ENCODE data around the gene CLDN2. TPM values are rescaled to one million over a fixed set of nuclear protein-coding genes. Genes with fewer than 3 reads are reported as not detected.

The CLDN2 gene
- total RNA-seq, 4 donors from 2014 or later: 0.21 to 0.44 (median 0.30) TPM; not detected in 1

DNA sequence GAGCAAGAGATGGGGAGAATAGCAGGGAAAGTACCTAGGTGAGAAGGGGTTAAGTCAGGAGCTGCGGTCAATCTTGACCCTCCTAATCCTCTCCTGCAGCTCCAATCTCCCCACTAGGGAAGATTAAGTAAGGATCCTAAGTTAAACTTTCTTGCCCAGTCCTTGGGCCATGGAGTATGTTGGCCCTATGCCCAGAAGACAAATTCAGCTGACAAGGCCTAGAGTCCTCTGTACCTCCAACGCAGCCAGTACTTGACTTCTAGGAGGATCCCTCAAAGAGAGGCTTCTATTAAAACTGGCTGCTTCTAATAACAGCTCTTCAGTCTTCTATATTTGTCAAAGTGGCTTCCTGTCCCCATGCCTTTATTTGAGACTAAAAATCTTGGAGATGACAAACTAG lies 1.4 kb downstream of the CLDN2 start:
- DNase-seq (ENCODE audit: low spot score in 2 of 2): no peak
- 61 to 71% methylated on average over 2 of the region's 2 CpGs for WGBS, 2 donors
- TF ChIP-seq, protein P1, sequence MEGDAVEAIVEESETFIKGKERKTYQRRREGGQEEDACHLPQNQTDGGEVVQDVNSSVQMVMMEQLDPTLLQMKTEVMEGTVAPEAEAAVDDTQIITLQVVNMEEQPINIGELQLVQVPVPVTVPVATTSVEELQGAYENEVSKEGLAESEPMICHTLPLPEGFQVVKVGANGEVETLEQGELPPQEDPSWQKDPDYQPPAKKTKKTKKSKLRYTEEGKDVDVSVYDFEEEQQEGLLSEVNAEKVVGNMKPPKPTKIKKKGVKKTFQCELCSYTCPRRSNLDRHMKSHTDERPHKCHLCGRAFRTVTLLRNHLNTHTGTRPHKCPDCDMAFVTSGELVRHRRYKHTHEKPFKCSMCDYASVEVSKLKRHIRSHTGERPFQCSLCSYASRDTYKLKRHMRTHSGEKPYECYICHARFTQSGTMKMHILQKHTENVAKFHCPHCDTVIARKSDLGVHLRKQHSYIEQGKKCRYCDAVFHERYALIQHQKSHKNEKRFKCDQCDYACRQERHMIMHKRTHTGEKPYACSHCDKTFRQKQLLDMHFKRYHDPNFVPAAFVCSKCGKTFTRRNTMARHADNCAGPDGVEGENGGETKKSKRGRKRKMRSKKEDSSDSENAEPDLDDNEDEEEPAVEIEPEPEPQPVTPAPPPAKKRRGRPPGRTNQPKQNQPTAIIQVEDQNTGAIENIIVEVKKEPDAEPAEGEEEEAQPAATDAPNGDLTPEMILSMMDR (IDR thresholded peaks at IDR 0.05): no peak
- TF ChIP-seq EP300 (IDR thresholded peaks at IDR 0.05): no peak
- no peak for TF ChIP-seq POLR2A (IDR thresholded peaks at IDR 0.05)
- Histone ChIP-seq H3K36me3 (no peaks in the 10 kb centered on the region), H3K4me1 (no peaks in the 10 kb centered on the region), H3K27ac (no peak overlapping the region), H3K9me3 (no peaks in the 10 kb centered on the region), H3K27me3 (peaks cover 0 to 14% of the 10 kb centered on the region in 2 donors), H3K4me3 (no peak overlapping the region)

DNA sequence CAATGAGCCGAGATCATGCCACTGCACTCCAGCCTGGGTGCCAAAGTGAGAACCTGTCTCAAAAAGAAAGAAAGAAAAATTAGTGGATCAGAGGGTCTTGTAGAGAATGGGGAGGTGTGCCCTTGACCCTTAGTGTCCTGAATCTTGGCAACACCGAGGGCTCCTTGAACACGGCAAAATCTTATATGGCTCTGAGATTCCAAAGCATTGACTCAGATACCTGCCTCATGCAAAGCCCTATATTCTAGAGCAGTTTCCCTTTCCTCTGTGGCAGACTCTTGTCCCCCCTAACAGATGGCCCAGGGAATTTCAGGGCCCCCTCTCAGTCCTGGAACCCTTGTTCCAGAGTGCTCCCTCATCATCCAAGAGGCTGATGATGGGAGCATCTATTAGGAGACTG lies 6.8 kb downstream of the CLDN2 start:
- TF ChIP-seq POLR2A (IDR thresholded peaks at IDR 0.05): no peak
- TF ChIP-seq, protein P1 (IDR thresholded peaks at IDR 0.05): no peak
- no peak for TF ChIP-seq EP300 (IDR thresholded peaks at IDR 0.05)
- no peak overlapping the region for H3K4me3 ChIP-seq
- no peaks in the 10 kb centered on the region for H3K27me3 ChIP-seq
- no peaks in the 10 kb centered on the region for H3K36me3 ChIP-seq
- no peaks in the 10 kb centered on the region for H3K9me3 ChIP-seq
- WGBS, 2 donors: 90 to 94% methylated on average over 2 to 3 of the region's 3 CpGs
- no peak overlapping the region for H3K27ac ChIP-seq
- H3K4me1 ChIP-seq: no peaks in the 10 kb centered on the region
- no peak for DNase-seq (ENCODE audit: low spot score in 2 of 2)

DNA sequence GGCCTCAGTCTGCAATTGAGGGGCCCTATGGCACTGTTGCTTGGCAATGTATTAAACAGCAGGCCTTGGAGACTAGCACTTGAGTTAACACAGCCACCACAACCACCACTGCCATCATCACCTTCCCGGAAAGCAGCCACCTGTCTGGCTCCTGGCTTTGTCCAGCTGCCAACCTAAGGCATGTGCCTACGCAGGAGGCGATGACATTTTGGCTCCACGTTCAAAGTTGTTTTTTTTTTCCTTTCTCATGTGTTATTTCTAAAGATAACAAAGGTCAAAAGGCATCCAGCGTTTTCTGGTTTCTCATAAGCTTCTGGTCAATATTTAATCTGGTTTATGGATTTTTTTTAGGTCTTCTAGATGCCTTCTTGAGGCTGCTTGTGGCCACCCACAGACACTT lies 7.5 kb downstream of the CLDN2 start:
- no peak for TF ChIP-seq POLR2A (IDR thresholded peaks at IDR 0.05)
- TF ChIP-seq, protein P1 (IDR thresholded peaks at IDR 0.05): no peak
- TF ChIP-seq EP300 (IDR thresholded peaks at IDR 0.05): no peak
- 78 to 83% methylated on average over 5 of the region's 5 CpGs for WGBS, 2 donors
- DNase-seq (ENCODE audit: low spot score in 2 of 2): no peak
- Histone ChIP-seq H3K27ac (no peak overlapping the region), H3K4me1 (peaks cover 0 to 1% (median 0%) of the 10 kb centered on the region in 4 donors), H3K36me3 (no peaks in the 10 kb centered on the region), H3K27me3 (no peaks in the 10 kb centered on the region), H3K9me3 (no peaks in the 10 kb centered on the region), H3K4me3 (no peak overlapping the region)

DNA sequence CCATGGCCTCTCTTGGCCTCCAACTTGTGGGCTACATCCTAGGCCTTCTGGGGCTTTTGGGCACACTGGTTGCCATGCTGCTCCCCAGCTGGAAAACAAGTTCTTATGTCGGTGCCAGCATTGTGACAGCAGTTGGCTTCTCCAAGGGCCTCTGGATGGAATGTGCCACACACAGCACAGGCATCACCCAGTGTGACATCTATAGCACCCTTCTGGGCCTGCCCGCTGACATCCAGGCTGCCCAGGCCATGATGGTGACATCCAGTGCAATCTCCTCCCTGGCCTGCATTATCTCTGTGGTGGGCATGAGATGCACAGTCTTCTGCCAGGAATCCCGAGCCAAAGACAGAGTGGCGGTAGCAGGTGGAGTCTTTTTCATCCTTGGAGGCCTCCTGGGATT lies 8.0 kb downstream of the CLDN2 start:
- peaks cover 0 to 7% (median 2%) of the 10 kb centered on the region in 4 donors for H3K4me1 ChIP-seq
- no peak overlapping the region for H3K4me3 ChIP-seq
- H3K27me3 ChIP-seq: no peaks in the 10 kb centered on the region
- TF ChIP-seq, protein P1 (IDR thresholded peaks at IDR 0.05): no peak
- TF ChIP-seq POLR2A (IDR thresholded peaks at IDR 0.05): no peak
- no peak for TF ChIP-seq EP300 (IDR thresholded peaks at IDR 0.05)
- WGBS, 2 donors: 80 to 95% methylated on average over 4 of the region's 4 CpGs
- H3K9me3 ChIP-seq: no peaks in the 10 kb centered on the region
- no peak for DNase-seq (ENCODE audit: low spot score in 2 of 2)
- H3K27ac ChIP-seq: no peak overlapping the region
- H3K36me3 ChIP-seq: no peaks in the 10 kb centered on the region

DNA sequence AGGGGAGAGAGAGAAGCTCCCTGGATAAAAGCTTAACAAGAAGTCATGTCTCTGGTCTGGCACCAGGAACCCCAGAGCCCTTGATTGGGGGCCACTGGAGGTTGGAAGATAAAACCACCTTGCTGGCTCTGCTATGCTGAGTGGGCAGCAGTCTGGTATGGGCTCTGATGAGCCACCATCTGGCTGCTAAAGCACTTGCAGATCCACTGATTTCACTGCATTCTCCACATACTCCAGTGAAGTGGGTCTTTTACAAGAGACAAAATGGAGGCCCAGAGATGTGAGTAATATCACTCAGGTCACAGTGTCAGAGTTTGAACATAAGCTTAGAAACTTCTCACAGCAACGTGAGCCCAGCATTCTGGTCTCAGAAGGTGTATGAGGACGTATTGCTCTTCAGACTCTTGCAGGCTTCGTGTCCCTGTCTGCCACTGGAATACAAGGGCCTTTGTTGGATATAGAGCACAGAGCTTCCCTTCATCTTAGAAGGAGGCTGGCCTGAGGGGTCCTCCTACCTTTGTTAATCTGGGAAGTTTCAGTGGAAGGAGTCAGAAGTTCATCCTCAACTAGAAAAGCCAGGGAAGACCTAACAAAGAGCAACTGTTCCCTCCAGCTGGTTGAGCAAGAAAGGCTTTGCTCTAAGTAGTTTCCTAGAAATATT lies 11.8 kb downstream of the CLDN2 start:
- Histone ChIP-seq H3K9me3 (no peaks in the 10 kb centered on the region), H3K27ac (peak overlapping the region in 2 of 4 donors; percentile 11 to 49), H3K27me3 (no peaks in the 10 kb centered on the region), H3K36me3 (no peaks in the 10 kb centered on the region), H3K4me1 (peaks cover 0 to 9% (median 4%) of the 10 kb centered on the region in 4 donors), H3K4me3 (no peak overlapping the region)
- 35 to 40% methylated on average over 1 to 3 of the region's 3 CpGs for WGBS, 2 donors
- TF ChIP-seq POLR2A (IDR thresholded peaks at IDR 0.05): no peak
- TF ChIP-seq, protein P1 (IDR thresholded peaks at IDR 0.05): no peak
- no peak for TF ChIP-seq EP300 (IDR thresholded peaks at IDR 0.05)
- DNase-seq (ENCODE audit: low spot score in 2 of 2): no peak

All from tibial nerve (tissue), 4 donors.